HG03108 (cell line): ENCODE measurements around the gene ZNF697.
A peak's percentile ranks its signal among the peaks of the same experiment; 100 is the strongest.
"Not testable (repeated sequence)": the region's sequence is repeated elsewhere in the genome, so short reads cannot be mapped to it uniquely, and the experiment has no call there.

Experiments used
- ATAC-seq: cut with Tn5 transposase; IDR thresholded peaks from one replicate; pipeline ENCODE4 v1.9.1; 2021; ENCODE audit warnings: moderate library complexity; ENCODE audit not compliant: unreplicated experiment

ZNF697 gene

GRCh38 chr1:119647734-119648619 lies at the start of gene ZNF697:
ZNF697 (minus strand) TSS chr1:119648266; CDS start chr1:119626100, 22,166 bp downstream.
- peak; percentile 63 for ATAC-seq

- no peak for ATAC-seq
These were observed 49.5 kb upstream of the ZNF697 start for GRCh38 chr1:119697598-119697997.

GRCh38 chr1:119696863-119697262 lies 48.8 kb upstream of the ZNF697 start:
- not testable (repeated sequence) for ATAC-seq

GRCh38 chr1:119689511-119689910 lies 41.4 kb upstream of the ZNF697 start:
- ATAC-seq: no peak

- ATAC-seq: no peak
These were observed 40.7 kb upstream of the ZNF697 start for GRCh38 chr1:119688810-119689209.

GRCh38 chr1:119687434-119688079 lies 39.5 kb upstream of the ZNF697 start:
- no peak for ATAC-seq

GRCh38 chr1:119686661-119687060 lies 38.6 kb upstream of the ZNF697 start:
- no peak for ATAC-seq

- no peak for ATAC-seq
These were observed 35.8 kb upstream of the ZNF697 start for GRCh38 chr1:119683893-119684292.

GRCh38 chr1:119682141-119682540 lies 34.1 kb upstream of the ZNF697 start:
- ATAC-seq: no peak

GRCh38 chr1:119681560-119681959 lies 33.5 kb upstream of the ZNF697 start:
- no peak for ATAC-seq

GRCh38 chr1:119680723-119681122 lies 32.7 kb upstream of the ZNF697 start:
- no peak for ATAC-seq

GRCh38 chr1:119680193-119680592 lies 32.1 kb upstream of the ZNF697 start:
- no peak for ATAC-seq

GRCh38 chr1:119679223-119679622 lies 31.2 kb upstream of the ZNF697 start:
- no peak for ATAC-seq

- ATAC-seq: no peak
These were observed 28.6 kb upstream of the ZNF697 start for GRCh38 chr1:119676571-119677206.

- ATAC-seq: no peak
These were observed 27.6 kb upstream of the ZNF697 start for GRCh38 chr1:119675349-119676345.

- ATAC-seq: no peak
These were observed 26.8 kb upstream of the ZNF697 start for GRCh38 chr1:119674835-119675289.

GRCh38 chr1:119674111-119674526 lies 26.1 kb upstream of the ZNF697 start:
- ATAC-seq: no peak

GRCh38 chr1:119673171-119673940 lies 25.3 kb upstream of the ZNF697 start:
- no peak for ATAC-seq

- no peak for ATAC-seq
These were observed 22.8 kb upstream of the ZNF697 start for GRCh38 chr1:119670898-119671297.

GRCh38 chr1:119667173-119667572 lies 19.1 kb upstream of the ZNF697 start:
- ATAC-seq: no peak
